K562 (cell line): ENCODE results near the gene RXRA. TPM values are rescaled to one million over a fixed set of nuclear protein-coding genes. Genes with fewer than 3 reads are reported as not detected.

Experiments
- ATAC-seq: fragments of 200-7000 bp; cut with Tn5 transposase; 3 replicates; pipeline ENCODE4 v1.9.1; 2020; ENCODE audit warnings: moderate library complexity
- BruUV-seq: library from RNA; stranded (reverse); fragments of 400-500 nt; replicated peaks from 2 replicates; lab custom pipeline; 2021; lab: Mats Ljungman, UMichigan
- CTCF ChIA-PET: fragments of 300-600 bp; formaldehyde crosslinking; extraction: SDS; loops from one replicate; lab custom pipeline; 2021; ENCODE audit warnings: low intra/inter-chr PET ratio; lab: Yijun Ruan, JAX
- POLR2A ChIA-PET: fragments of 300-600, 350-650 bp; sonication (Branson Sonifier 250); formaldehyde crosslinking; extraction: SDS; loops from one replicate; lab custom pipeline; 2021; ENCODE audit warnings: antibody characterized with exemption, inconsistent platforms; lab: Yijun Ruan, JAX
- DNase-seq, 4 experiments: peaks; one replicate each; pipeline versions ENCODE4 v3.0.0 to v3.0.0-alpha.2; 2011 to 2018; ENCODE audit warnings: low spot score in 3 of 4, mixed read lengths in 3 of 4; ENCODE audit errors: extremely low read depth in 1 of 4
- FAIRE-seq: peaks from 2 replicates; lab custom pipeline; 2011; peaks lifted over from hg19 to GRCh38; lab: Jason Lieb, UNC
- H2AFZ ChIP-seq: 2 replicates; pipeline ENCODE4 v1.6.0; 2011; ENCODE audit warnings: low read depth, low read length, control low read depth, inconsistent platforms
- H3K27ac ChIP-seq: fragments of 200-600 bp; 3 replicates; pipeline ENCODE4 v1.8.0; 2011; ENCODE audit warnings: low read depth, mild to moderate bottlenecking, control low read depth, inconsistent platforms, low read length, moderate library complexity, mixed read lengths; ENCODE audit errors: extremely low read depth
- H3K27me3 ChIP-seq, 2 experiments: fragments of 300-600 bp in 1 of 2; 2 replicates in 1 of 2; 3 replicates in 1 of 2; pipeline versions ENCODE4 v1.6.0 to v1.8.0; 2011; ENCODE audit warnings: inconsistent platforms in 2 of 2, low read length in 2 of 2, mild to moderate bottlenecking in 1 of 2, mixed read lengths in 1 of 2, moderate library complexity in 1 of 2; ENCODE audit not compliant: control insufficient read depth in 2 of 2, insufficient read depth in 2 of 2
- H3K36me3 ChIP-seq: fragments of 300-600 bp; 3 replicates; pipeline ENCODE4 v1.8.0; 2011; ENCODE audit warnings: mild to moderate bottlenecking, low read length, inconsistent platforms; ENCODE audit not compliant: control insufficient read depth, insufficient read depth
- H3K4me1 ChIP-seq, 2 experiments: fragments of 200-600 bp in 1 of 2; replicated peaks in 1 of 2; 2 replicates in 1 of 2; 3 replicates in 1 of 2; pipeline versions ENCODE4 v1.5.1 to v1.8.0; 2011; ENCODE audit warnings: inconsistent platforms in 2 of 2, low read length in 2 of 2, mild to moderate bottlenecking in 1 of 2, mixed read lengths in 1 of 2, moderate library complexity in 1 of 2; ENCODE audit not compliant: control insufficient read depth in 2 of 2, insufficient read depth in 2 of 2
- H3K4me2 ChIP-seq: 2 replicates; pipeline ENCODE4 v1.6.1; 2011; ENCODE audit warnings: low read length, control low read depth, inconsistent platforms, mixed read lengths; ENCODE audit not compliant: insufficient read depth
- H3K4me3 ChIP-seq: fragments of 200-600 bp; sonication (generic), shearing (Covaris generic); 2 replicates; pipeline ENCODE4 v1.5.1; 2016; ENCODE audit warnings: control low read depth, inconsistent platforms
- H3K79me2 ChIP-seq: fragments of 200-600 bp; 3 replicates; pipeline ENCODE4 v1.8.0; 2011; ENCODE audit warnings: low read length, inconsistent platforms; ENCODE audit not compliant: control insufficient read depth, insufficient read depth
- H3K9ac ChIP-seq, 2 experiments: 2 replicates each; pipeline versions ENCODE4 v1.6.0 to v1.6.1; 2011; ENCODE audit warnings: low read depth in 2 of 2, low read length in 2 of 2, control low read depth in 1 of 2, inconsistent platforms in 1 of 2, mild to moderate bottlenecking in 1 of 2, mixed read lengths in 1 of 2; ENCODE audit not compliant: insufficient read depth in 1 of 2
- H3K9me1 ChIP-seq: one replicate; pipeline ENCODE4 v1.6.0; 2011; ENCODE audit warnings: inconsistent platforms, mild to moderate bottlenecking, low read length, moderate library complexity; ENCODE audit not compliant: control insufficient read depth, insufficient read depth
- H3K9me3 ChIP-seq: replicated peaks from 2 replicates; pipeline ENCODE4 v1.5.1; 2011; ENCODE audit warnings: low read depth, low read length, inconsistent platforms; ENCODE audit not compliant: control insufficient read depth, insufficient read depth
- H4K20me1 ChIP-seq: replicated peaks from 2 replicates; pipeline ENCODE4 v1.6.1; 2011; ENCODE audit warnings: low read length, inconsistent platforms, mixed read lengths; ENCODE audit not compliant: control insufficient read depth, insufficient read depth
- FUS ChIP-seq: fragments of 200-400 bp; formaldehyde crosslinking; optimal IDR thresholded peaks from 2 replicates; pipeline ENCODE3; 2017; ENCODE audit warnings: low read depth, low read length
- HNRNPL ChIP-seq: fragments of 200-400 bp; formaldehyde crosslinking; IDR thresholded peaks from 2 replicates; pipeline ENCODE4 v1.6.1; 2017; ENCODE audit warnings: low read depth, mild to moderate bottlenecking, low read length
- PTBP1 ChIP-seq: fragments of 200-400 bp; formaldehyde crosslinking; IDR thresholded peaks from 2 replicates; pipeline ENCODE4 v1.6.1; 2017; ENCODE audit warnings: low read depth, low read length
- XRCC3 ChIP-seq: fragments of 450-650 bp; IDR thresholded peaks from 2 replicates; pipeline ENCODE4 v1.6.1; 2017; ENCODE audit warnings: mild to moderate bottlenecking, moderate library complexity
- ZMIZ1 ChIP-seq, 2 experiments: fragments of 150-350 bp in 1 of 2; IDR thresholded peaks; 2 replicates each; pipeline ENCODE4 v1.6.1; 2012 to 2016; ENCODE audit warnings: low read depth in 2 of 2, low read length in 2 of 2, mild to moderate bottlenecking in 1 of 2, moderate library complexity in 1 of 2
- ZNF143 ChIP-seq: sonication (generic); formaldehyde crosslinking; IDR thresholded peaks from 2 replicates; pipeline ENCODE4 v1.9.0; 2022; ENCODE audit warnings: mild to moderate bottlenecking, missing genetic modification reagents
- ZNF174 ChIP-seq: fragments of 250-450 bp; sonication (Bioruptor Pico); IDR thresholded peaks from 2 replicates; pipeline ENCODE4 v1.4.0; 2020; ENCODE audit warnings: mild to moderate bottlenecking
- ZNF184 ChIP-seq: sonication (generic); formaldehyde crosslinking; IDR thresholded peaks from 2 replicates; pipeline ENCODE4 v1.5.0; 2020; ENCODE audit warnings: missing genetic modification reagents
- ZNF589 ChIP-seq: fragments of 200-800 bp; sonication (Bioruptor generic); IDR thresholded peaks from 2 replicates; pipeline ENCODE4 v1.6.1; 2016; ENCODE audit warnings: low read depth, missing genetic modification characterization, missing compliant biosample characterization
- whole genome bisulfite sequencing: fragments of 100-300 bp; shearing (Covaris generic); methylation state at CpG from one replicate; pipeline ENCODE4 v1.1.6; 2016; ENCODE audit warnings: low coverage, mixed read lengths; ENCODE audit not compliant: insufficient coverage; ENCODE audit errors: missing lambda C conversion rate; 5-methylcytosine and 5-hydroxymethylcytosine counted together
- in situ Hi-C: fragments of 300-500 bp; cut with MboI; formaldehyde crosslinking; loops from 4 replicates; pipeline ENCODE4 v1.15.0; 2018; ENCODE audit warnings: inconsistent platforms, mixed read lengths
- intact Hi-C: fragments of 100-400 bp; cut with micrococcal nuclease; formaldehyde crosslinking; loops from 2 replicates; pipeline ENCODE4 v1.14.2; 2022
- polyA plus RNA-seq, 8 experiments: library from polyadenylated mRNA; depleted of rRNA in 4 of 8; stranded (reverse) in 5 of 8; unstranded in 3 of 8; fragments of >200 nt; fragmentation: Nextera tagmentation in 2 of 8; fragmentation: Illumina TruSeq in 1 of 8; extraction: Ambion mirVana in 2 of 8; extraction: Trizol in 1 of 8; gene quantifications; 2 replicates each; pipeline versions ENCODE4 v1.2.1 to v1.2.3, GENCODE V29; 2011 to 2014; ENCODE audit warnings: inconsistent platforms in 1 of 8, missing spikeins in 1 of 8
- total RNA-seq, 7 experiments: library from RNA; depleted of rRNA in 6 of 7; stranded (reverse); fragments of >200 nt in 6 of 7; fragmentation: Illumina TruSeq in 2 of 7; extraction: Trizol in 2 of 7; gene quantifications; 2 replicates each; pipeline versions ENCODE4 v1.2.1 to v1.2.3, GENCODE V29; 2011 to 2021; ENCODE audit warnings: low replicate concordance in 1 of 7
- TF ChIP-seq, protein P1 (sequence below): fragments of 450-650 bp; IDR thresholded peaks from 2 replicates; pipeline ENCODE4 v1.6.1; 2018; ENCODE audit warnings: mild to moderate bottlenecking, low read depth; ENCODE audit not compliant: partially characterized antibody

Gene RXRA
- total and polyA plus RNA-seq, 9 of the 15 experiments (the other 6 are each of a cell fraction or from before 2014, with no cell fraction given) = 0.35 to 23.6 (median 4.6) TPM

- POLR2A ChIA-PET = interaction anchor here (1.0 kb wide), 1 partner anchor 41 kb away, joined by 3 read pairs; no protein-coding TSS in a partner anchor
- peaks cover 2% of the 10 kb centered on the region; the same call in 2 of the 3 replicates for H3K79me2 ChIP-seq
- DNase-seq = no peak
Observed at GRCh38 chr9:134363450-134363849, 37.2 kb downstream of the RXRA start.

DNA sequence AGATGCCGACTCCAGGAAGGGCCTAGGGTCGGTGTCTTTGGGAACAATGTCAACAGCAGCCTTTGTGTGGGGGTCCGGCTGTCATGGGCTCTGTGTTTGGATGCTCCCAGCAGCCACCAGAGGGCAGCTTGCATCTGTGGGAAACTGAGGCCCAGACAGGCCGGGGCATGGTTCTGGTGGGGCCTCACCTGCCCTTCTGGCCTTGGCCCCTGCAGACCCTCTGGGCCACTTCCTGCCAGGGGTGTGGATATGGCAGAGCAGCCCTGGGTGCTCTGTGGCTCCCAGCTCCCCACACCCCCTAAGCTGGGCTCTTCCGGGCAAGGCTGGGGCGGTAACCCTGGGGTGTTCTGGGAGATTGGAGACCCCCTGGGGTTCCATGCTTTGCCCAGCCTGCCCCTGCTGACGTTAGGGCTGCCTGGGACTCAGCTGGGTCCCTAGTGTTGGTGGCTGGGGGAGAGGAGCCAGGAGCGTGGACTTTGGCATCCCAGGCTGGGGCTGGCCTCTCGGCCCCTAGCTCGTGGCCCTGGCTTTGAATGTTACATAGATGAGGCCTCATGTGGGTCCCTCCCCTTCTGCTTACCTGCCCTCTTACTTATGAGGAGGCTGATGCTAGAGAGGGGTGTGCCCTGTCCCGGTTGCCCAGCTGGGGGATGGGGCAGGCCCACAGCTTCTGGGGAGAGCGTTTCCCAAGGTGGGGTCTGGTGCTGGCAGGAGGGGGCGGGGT, 38.3 kb downstream of the RXRA start:
- no TSS peak for BruUV-seq
- in situ Hi-C loops = no loop called here
- DNase-seq (no peak), FAIRE-seq (no peak), ATAC-seq (no peak)
- H4K20me1 ChIP-seq = peaks cover 86% of the 10 kb centered on the region
- H3K4me3 ChIP-seq = no peak overlapping the region
- no peaks in the 10 kb centered on the region for H3K9me1 ChIP-seq
- H3K27ac ChIP-seq = no peak overlapping the region
- H2AFZ ChIP-seq = no peak overlapping the region
- no peak overlapping the region; a peak in 1 of 4 replicates for H3K9ac ChIP-seq
- H3K4me2 ChIP-seq = no peak overlapping the region
- peaks cover 2 to 96% of the 10 kb centered on the region in 2 experiments; a peak in 3 of 5 replicates for H3K4me1 ChIP-seq
- no peaks in the 10 kb centered on the region for H3K9me3 ChIP-seq
- H3K79me2 ChIP-seq = peaks cover 6% of the 10 kb centered on the region
- intact Hi-C loops = no loop called here
- no peaks in the 10 kb centered on the region for H3K36me3 ChIP-seq
- no peaks in the 10 kb centered on the region for H3K27me3 ChIP-seq
- POLR2A ChIA-PET = interaction anchor here (0.5 to 0.6 kb wide), 2 partner anchors 44 to 1329 kb away, joined by 3 read pairs; no protein-coding TSS in a partner anchor
- WGBS = 63% methylated on average over 11 of the region's 13 CpGs
- CTCF ChIA-PET = no interaction called here
- TF ChIP-seq ZNF174 (CRISPR knock-in tag) = no peak
- TF ChIP-seq PTBP1 = no peak
- TF ChIP-seq ZMIZ1 (IDR thresholded peaks at IDR 0.05; ENCODE audit: low read depth in 2 of 2, low read length in 2 of 2) = no peak
- TF ChIP-seq, protein P1, sequence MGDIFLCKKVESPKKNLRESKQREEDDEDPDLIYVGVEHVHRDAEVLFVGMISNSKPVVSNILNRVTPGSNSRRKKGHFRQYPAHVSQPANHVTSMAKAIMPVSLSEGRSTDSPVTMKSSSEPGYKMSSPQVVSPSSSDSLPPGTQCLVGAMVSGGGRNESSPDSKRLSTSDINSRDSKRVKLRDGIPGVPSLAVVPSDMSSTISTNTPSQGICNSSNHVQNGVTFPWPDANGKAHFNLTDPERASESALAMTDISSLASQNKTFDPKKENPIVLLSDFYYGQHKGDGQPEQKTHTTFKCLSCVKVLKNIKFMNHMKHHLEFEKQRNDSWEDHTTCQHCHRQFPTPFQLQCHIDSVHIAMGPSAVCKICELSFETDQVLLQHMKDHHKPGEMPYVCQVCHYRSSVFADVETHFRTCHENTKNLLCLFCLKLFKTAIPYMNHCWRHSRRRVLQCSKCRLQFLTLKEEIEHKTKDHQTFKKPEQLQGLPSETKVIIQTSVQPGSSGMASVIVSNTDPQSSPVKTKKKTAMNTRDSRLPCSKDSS = no peak
- TF ChIP-seq ZNF143 (CRISPR knock-in tag) = no peak

More at GRCh38 chr9:134363450-134363849, 37.2 kb downstream of the RXRA start:
- Histone ChIP-seq H3K36me3 (no peaks in the 10 kb centered on the region), H2AFZ (no peak overlapping the region), H3K4me2 (no peak overlapping the region), H3K9me3 (no peaks in the 10 kb centered on the region)
- 0 out of 2 replicates have a peak, but pooled peaks have one; percentile 13 for TF ChIP-seq HNRNPL
- TF ChIP-seq ZNF589 (CRISPR knock-in tag) = no peak
- TF ChIP-seq XRCC3 = no peak
- TF ChIP-seq FUS = no peak
- no peak for TF ChIP-seq ZNF184
- TF ChIP-seq, all 486 proteins: peak for 1
- no peaks in the 10 kb centered on the region for H3K27me3 ChIP-seq
- no peaks in the 10 kb centered on the region for H3K9me1 ChIP-seq
- no TSS peak for BruUV-seq
- peaks cover 0 to 98% of the 10 kb centered on the region in 2 experiments; a peak in 2 of 5 replicates for H3K4me1 ChIP-seq
- no peak overlapping the region; a peak in 1 of 4 replicates for H3K9ac ChIP-seq
- 76% methylated on average over 10 of the region's 16 CpGs for WGBS
- H4K20me1 ChIP-seq = peaks cover 84% of the 10 kb centered on the region
- no peak overlapping the region for H3K27ac ChIP-seq
- ATAC-seq (no peak), FAIRE-seq (no peak)
- in situ Hi-C loops = no loop called here
- CTCF ChIA-PET = no interaction called here
- no peak overlapping the region for H3K4me3 ChIP-seq
- intact Hi-C loops = no loop called here
